GM12875 (cell line): Measurements from ENCODE around the gene HECW1.

ENCODE experiments used
- H3K4me3 ChIP-seq: one replicate; pipeline ENCODE4 v1.5.1; 2011; ENCODE audit warnings: low read depth, low read length, control low read depth
- TF ChIP-seq, protein P1 (sequence below): IDR thresholded peaks from 2 replicates; pipeline ENCODE4 v1.5.1; 2011; ENCODE audit warnings: low read depth, mild to moderate bottlenecking, control low read depth, inconsistent platforms, low read length, moderate library complexity, borderline replicate concordance; ENCODE audit not compliant: insufficient read depth

HECW1 gene

DNA sequence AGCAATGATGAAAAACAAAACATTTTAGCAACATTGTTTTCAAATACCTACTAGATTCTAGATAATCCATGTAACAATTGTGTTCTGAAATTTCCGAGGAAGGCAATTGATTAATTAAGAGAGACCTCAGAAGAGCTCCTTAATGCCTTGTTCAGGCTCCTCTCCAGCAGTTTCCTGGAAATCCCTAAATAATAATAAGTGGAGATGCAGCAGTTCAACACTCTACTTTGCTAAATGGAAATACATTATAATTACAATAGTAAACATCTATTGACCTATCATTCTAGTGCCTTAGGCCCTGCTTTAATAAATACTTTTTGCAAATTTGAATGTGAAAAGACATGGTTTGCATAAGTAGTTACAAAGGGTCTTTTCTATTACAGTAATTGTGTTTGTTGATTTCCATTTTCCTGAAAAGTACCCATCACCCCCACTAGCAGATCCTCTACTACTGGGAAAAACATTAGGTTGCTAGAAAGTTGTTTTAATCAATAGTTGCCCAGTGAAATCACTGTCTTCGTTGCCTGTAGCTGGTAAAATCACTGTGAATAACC is 283.8 kb downstream of the HECW1 start:
- TF ChIP-seq, protein P1, sequence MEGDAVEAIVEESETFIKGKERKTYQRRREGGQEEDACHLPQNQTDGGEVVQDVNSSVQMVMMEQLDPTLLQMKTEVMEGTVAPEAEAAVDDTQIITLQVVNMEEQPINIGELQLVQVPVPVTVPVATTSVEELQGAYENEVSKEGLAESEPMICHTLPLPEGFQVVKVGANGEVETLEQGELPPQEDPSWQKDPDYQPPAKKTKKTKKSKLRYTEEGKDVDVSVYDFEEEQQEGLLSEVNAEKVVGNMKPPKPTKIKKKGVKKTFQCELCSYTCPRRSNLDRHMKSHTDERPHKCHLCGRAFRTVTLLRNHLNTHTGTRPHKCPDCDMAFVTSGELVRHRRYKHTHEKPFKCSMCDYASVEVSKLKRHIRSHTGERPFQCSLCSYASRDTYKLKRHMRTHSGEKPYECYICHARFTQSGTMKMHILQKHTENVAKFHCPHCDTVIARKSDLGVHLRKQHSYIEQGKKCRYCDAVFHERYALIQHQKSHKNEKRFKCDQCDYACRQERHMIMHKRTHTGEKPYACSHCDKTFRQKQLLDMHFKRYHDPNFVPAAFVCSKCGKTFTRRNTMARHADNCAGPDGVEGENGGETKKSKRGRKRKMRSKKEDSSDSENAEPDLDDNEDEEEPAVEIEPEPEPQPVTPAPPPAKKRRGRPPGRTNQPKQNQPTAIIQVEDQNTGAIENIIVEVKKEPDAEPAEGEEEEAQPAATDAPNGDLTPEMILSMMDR, result no peak
- H3K4me3 ChIP-seq, result no peak overlapping the region

- H3K4me3 ChIP-seq, result no peak overlapping the region
- TF ChIP-seq, protein P1, result no peak
Observed at GRCh38 chr7:43398831-43399230, 286.4 kb downstream of the HECW1 start.

DNA sequence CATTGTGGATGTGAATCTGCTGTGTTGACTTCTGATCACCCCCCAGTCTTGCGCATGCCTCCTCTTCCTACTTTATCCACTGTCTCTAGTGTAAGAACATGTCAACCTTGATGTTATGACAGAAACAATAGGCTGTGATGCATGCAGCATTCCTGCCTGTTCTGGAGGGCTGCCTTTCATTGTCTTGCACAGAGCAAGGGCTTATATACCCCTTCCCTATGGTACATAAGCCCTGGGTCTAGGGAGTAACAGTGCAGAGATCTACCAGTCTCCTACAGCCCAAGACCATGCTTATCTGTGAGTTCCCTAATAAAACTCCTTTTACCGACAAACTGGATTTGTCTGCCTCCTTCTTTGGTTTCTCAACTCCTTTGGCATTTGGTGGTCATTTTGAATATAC is 293.5 kb downstream of the HECW1 start:
- no peak overlapping the region for H3K4me3 ChIP-seq
- TF ChIP-seq, protein P1, result no peak

- TF ChIP-seq, protein P1, result no peak
- no peak overlapping the region for H3K4me3 ChIP-seq
Observed at GRCh38 chr7:43406961-43407360, 294.5 kb downstream of the HECW1 start.

DNA sequence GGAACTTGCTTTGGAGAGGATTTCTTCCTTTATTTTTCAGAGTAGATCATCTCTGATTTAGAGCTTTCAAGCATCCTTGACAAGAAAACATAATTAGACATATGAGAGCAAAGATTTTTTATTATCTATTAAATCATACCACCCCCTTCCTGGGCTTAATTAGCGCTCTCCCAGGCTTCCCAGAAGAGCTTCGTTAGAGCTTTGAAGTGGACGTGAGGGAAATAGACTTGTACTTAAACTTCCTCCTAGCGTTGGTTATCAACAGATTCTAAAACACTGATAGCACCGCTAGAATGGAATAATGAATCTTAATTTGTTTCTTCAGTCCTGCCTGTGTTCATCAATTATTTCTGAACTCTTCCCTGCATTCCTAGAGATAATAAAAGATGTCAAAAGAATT is 296.5 kb downstream of the HECW1 start:
- no peak overlapping the region for H3K4me3 ChIP-seq
- TF ChIP-seq, protein P1, result no peak

DNA sequence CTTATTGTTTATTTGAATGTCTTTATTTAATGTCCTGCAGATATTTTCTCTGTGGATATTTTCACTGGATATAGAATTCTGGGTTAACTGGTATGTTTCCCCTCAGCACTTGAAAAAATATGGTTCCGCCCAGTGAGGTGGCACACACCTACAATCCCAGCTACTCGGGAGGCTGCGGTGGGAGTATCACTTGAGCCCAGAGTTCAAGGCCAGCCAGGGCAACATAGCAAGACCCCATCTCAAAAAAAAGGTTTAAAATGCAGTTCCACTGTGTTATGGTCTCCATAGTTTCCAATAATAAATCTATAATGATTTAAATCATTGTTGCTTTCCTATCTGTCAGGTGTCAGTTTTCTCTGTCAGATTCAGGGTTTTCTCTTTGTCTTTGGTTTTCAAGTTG is 305.0 kb downstream of the HECW1 start:
- TF ChIP-seq, protein P1, result no peak
- no peak overlapping the region for H3K4me3 ChIP-seq

GRCh38 chr7:43430411-43430810 is 318.0 kb downstream of the HECW1 start:
- TF ChIP-seq, protein P1, result no peak
- H3K4me3 ChIP-seq, result no peak overlapping the region
